ENCODE measurements around the gene FNIP2.

Gene FNIP2

DNA sequence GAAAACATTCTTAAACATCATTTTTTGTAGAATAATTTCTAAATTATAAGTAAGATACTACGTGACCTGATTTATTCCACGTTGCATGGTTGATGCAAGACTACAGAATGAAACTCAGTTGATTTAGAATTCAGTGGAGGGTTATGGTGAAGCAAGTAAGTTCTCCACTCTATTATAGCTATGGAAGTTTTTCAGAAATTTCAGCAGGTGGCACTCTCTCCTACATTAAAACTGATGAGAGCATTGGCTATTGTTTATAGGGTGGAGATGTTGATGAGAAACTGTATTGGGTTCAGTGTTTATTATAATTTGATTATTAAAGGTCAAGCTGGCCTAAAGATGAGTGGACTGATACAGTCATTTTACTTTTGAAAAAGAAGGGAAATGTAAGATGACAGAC lies 88.0 kb downstream of the FNIP2 start:
- H3K27ac ChIP-seq: no peak overlapping the region
- no peak for DNase-seq
- in situ Hi-C loops (cut with HindIII; ENCODE audit: low pct_ligation_motif_present, low sequenced_read_pairs): loop anchor here (25.0 kb wide), 1 partner anchor 330 kb away; no protein-coding TSS in a partner anchor
- H3K27me3 ChIP-seq (replicated peaks): no peaks in the 10 kb centered on the region
- H3K4me3 ChIP-seq (ENCODE audit: low read depth, low read length): no peak overlapping the region
- TF ChIP-seq CTCF (IDR thresholded peaks at IDR 0.05; ENCODE audit: low read depth, low read length, missing control alignments): peak; percentile 44
- H3K36me3 ChIP-seq (replicated peaks): peaks cover 3% of the 10 kb centered on the region

GRCh38 chr4:158857951-158858350 lies 89.1 kb downstream of the FNIP2 start:
- H3K27ac ChIP-seq: peak overlapping the region; percentile 61
- TF ChIP-seq CTCF (IDR thresholded peaks at IDR 0.05; ENCODE audit: low read depth, low read length, missing control alignments): no peak
- DNase-seq: peak; percentile 13
- H3K36me3 ChIP-seq (replicated peaks): peaks cover 3% of the 10 kb centered on the region
- H3K4me3 ChIP-seq (ENCODE audit: low read depth, low read length): no peak overlapping the region
- in situ Hi-C loops (cut with HindIII; ENCODE audit: low pct_ligation_motif_present, low sequenced_read_pairs): loop anchor here (25.0 kb wide), 1 partner anchor 329 kb away; no protein-coding TSS in a partner anchor
- H3K27me3 ChIP-seq (replicated peaks): no peaks in the 10 kb centered on the region

- peak; percentile 62 for DNase-seq
Measured at GRCh38 chr4:158858410-158859199, 89.8 kb downstream of the FNIP2 start.

GRCh38 chr4:158859661-158860060 lies 90.8 kb downstream of the FNIP2 start:
- in situ Hi-C loops (cut with HindIII; ENCODE audit: low pct_ligation_motif_present, low sequenced_read_pairs): loop anchor here (25.0 kb wide), 1 partner anchor 328 kb away; no protein-coding TSS in a partner anchor
- Histone ChIP-seq H3K27me3 (replicated peaks) (no peaks in the 10 kb centered on the region), H3K36me3 (replicated peaks) (peaks cover 3% of the 10 kb centered on the region), H3K27ac (no peak overlapping the region), H3K4me3 (ENCODE audit: low read depth, low read length) (no peak overlapping the region)
- TF ChIP-seq CTCF (IDR thresholded peaks at IDR 0.05; ENCODE audit: low read depth, low read length, missing control alignments): no peak
- no peak for DNase-seq

More at GRCh38 chr4:158858410-158859199, 89.8 kb downstream of the FNIP2 start:
- no peaks in the 10 kb centered on the region for H3K27me3 ChIP-seq (replicated peaks)
- TF ChIP-seq CTCF (IDR thresholded peaks at IDR 0.05; ENCODE audit: low read depth, low read length, missing control alignments): no peak
- H3K4me3 ChIP-seq (ENCODE audit: low read depth, low read length): no peak overlapping the region
- in situ Hi-C loops (cut with HindIII; ENCODE audit: low pct_ligation_motif_present, low sequenced_read_pairs): loop anchor here (25.0 kb wide), 1 partner anchor 329 kb away; no protein-coding TSS in a partner anchor
- H3K36me3 ChIP-seq (replicated peaks): peaks cover 3% of the 10 kb centered on the region
- peak overlapping the region; percentile 61 for H3K27ac ChIP-seq

DNA sequence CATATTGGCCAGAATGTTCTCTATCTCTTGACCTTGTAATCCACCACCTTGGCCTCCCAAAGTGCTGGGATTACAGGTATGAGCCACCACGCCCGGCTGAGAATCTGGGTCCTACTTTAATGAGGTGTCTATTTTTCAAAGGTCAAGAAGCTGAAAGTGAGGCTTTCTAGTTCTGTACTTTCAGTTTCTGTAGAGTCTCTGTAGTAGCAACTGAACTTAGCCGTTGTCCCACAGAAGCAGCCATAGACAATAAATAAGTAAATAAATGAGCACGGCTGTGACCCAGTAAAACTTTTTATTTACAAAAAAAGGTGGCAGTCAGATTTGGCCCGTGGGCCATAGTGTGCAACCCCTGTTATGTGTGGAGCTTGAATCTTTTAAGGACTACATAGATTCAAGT lies 92.0 kb downstream of the FNIP2 start:
- in situ Hi-C loops (cut with HindIII; ENCODE audit: low pct_ligation_motif_present, low sequenced_read_pairs): loop anchor here (25.0 kb wide), 1 partner anchor 326 kb away; no protein-coding TSS in a partner anchor
- Histone ChIP-seq H3K27me3 (replicated peaks) (no peaks in the 10 kb centered on the region), H3K27ac (no peak overlapping the region), H3K4me3 (ENCODE audit: low read depth, low read length) (no peak overlapping the region), H3K36me3 (replicated peaks) (peaks cover 3% of the 10 kb centered on the region)
- no peak for TF ChIP-seq CTCF (IDR thresholded peaks at IDR 0.05; ENCODE audit: low read depth, low read length, missing control alignments)
- DNase-seq: no peak
